Activated CD8-positive, alpha-beta T cell treated with anti-CD3 and anti-CD28 coated beads for 36 hours (primary cell): Measurements from ENCODE around the gene FGFRL1. TPM values are rescaled to one million over a fixed set of nuclear protein-coding genes. Genes with fewer than 3 reads are reported as not detected.

Experiments
- ATAC-seq: fragments of 200-7000 bp; cut with Tn5 transposase; one replicate; pipeline ENCODE4 v1.10.0; 2021; ENCODE audit warnings: mild to moderate bottlenecking, moderate library complexity
- CTCF ChIA-PET: fragments of 350-600 bp; sonication (Branson Sonifier 250); formaldehyde crosslinking; loops from one replicate; lab custom pipeline; 2021; ENCODE audit warnings: antibody characterized with exemption; lab: Charles Lee
- POLR2A ChIA-PET: fragments of 350-600 bp; sonication (Branson Sonifier 250); formaldehyde crosslinking; loops from one replicate; lab custom pipeline; 2021; ENCODE audit warnings: antibody characterized with exemption; lab: Charles Lee
- DNase-seq: peaks from one replicate; pipeline ENCODE4 v3.0.0-alpha.2; 2020
- H3K27ac Mint-ChIP-seq: one replicate; pipeline ENCODE4 v1.8.0; 2021; ENCODE audit warnings: mild to moderate bottlenecking, mixed read lengths
- H3K27me3 Mint-ChIP-seq: one replicate; pipeline ENCODE4 v1.8.0; 2021; ENCODE audit warnings: mixed read lengths
- H3K36me3 Mint-ChIP-seq: one replicate; pipeline ENCODE4 v1.8.0; 2021; ENCODE audit warnings: low read depth, mixed read lengths
- H3K4me1 Mint-ChIP-seq: one replicate; pipeline ENCODE4 v1.8.0; 2021; ENCODE audit warnings: low read depth, mixed read lengths
- H3K4me3 Mint-ChIP-seq: one replicate; pipeline ENCODE4 v1.8.0; 2021; ENCODE audit warnings: mild to moderate bottlenecking, moderate library complexity, mixed read lengths
- H3K9me3 Mint-ChIP-seq: one replicate; pipeline ENCODE4 v1.8.0; 2021; ENCODE audit warnings: mixed read lengths
- intact Hi-C: fragments of 100-400 bp; cut with micrococcal nuclease; formaldehyde crosslinking; loops from one replicate; pipeline ENCODE4 v1.10.0; 2022
- total RNA-seq, 2 experiments: library from RNA; stranded (reverse); gene quantifications; one replicate each; pipeline ENCODE4 v1.2.3, GENCODE V29; 2021
- TF ChIP-seq, protein P1 (sequence below): fragments of 200-600 bp; IDR thresholded peaks from one replicate; pipeline ENCODE4 v1.8.0; 2022; ENCODE audit warnings: antibody characterized with exemption, mild to moderate bottlenecking

FGFRL1 gene
- total RNA-seq, 2 experiments from 2014 or later, result 16.2 to 18.0 TPM

DNA sequence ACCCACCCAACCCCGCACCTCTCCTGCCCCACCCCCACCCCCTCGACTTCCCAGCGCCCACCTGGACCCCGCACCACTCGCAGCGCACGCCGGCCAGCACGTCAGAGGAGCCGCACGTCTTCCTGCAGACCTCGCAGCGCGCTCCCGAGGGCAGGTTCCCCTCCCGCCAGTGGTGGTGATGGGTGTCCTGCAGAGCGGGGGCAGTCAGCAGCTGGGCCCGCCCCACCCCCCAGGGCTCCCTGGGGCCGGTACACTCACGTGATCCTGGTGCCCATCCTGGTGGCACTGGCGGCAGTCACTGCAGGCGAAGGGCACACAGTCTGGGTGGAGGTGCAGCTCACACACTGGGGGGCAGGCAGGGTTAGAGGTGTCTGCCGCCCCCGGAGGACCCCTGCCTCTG is 43.2 kb upstream of the FGFRL1 start:
- Mint-ChIP-seq H3K9me3 (no peaks in the 10 kb centered on the region), H3K4me1 (peaks cover 13% of the 10 kb centered on the region), H3K36me3 (no peaks in the 10 kb centered on the region), H3K4me3 (no peak overlapping the region), H3K27me3 (no peaks in the 10 kb centered on the region), H3K27ac (no peak overlapping the region)
- ATAC-seq, result no peak
- intact Hi-C loops, result no loop called here
- TF ChIP-seq, protein P1, sequence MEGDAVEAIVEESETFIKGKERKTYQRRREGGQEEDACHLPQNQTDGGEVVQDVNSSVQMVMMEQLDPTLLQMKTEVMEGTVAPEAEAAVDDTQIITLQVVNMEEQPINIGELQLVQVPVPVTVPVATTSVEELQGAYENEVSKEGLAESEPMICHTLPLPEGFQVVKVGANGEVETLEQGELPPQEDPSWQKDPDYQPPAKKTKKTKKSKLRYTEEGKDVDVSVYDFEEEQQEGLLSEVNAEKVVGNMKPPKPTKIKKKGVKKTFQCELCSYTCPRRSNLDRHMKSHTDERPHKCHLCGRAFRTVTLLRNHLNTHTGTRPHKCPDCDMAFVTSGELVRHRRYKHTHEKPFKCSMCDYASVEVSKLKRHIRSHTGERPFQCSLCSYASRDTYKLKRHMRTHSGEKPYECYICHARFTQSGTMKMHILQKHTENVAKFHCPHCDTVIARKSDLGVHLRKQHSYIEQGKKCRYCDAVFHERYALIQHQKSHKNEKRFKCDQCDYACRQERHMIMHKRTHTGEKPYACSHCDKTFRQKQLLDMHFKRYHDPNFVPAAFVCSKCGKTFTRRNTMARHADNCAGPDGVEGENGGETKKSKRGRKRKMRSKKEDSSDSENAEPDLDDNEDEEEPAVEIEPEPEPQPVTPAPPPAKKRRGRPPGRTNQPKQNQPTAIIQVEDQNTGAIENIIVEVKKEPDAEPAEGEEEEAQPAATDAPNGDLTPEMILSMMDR, result no peak
- DNase-seq, result no peak
- CTCF ChIA-PET, result no interaction called here
- POLR2A ChIA-PET, result no interaction called here

DNA sequence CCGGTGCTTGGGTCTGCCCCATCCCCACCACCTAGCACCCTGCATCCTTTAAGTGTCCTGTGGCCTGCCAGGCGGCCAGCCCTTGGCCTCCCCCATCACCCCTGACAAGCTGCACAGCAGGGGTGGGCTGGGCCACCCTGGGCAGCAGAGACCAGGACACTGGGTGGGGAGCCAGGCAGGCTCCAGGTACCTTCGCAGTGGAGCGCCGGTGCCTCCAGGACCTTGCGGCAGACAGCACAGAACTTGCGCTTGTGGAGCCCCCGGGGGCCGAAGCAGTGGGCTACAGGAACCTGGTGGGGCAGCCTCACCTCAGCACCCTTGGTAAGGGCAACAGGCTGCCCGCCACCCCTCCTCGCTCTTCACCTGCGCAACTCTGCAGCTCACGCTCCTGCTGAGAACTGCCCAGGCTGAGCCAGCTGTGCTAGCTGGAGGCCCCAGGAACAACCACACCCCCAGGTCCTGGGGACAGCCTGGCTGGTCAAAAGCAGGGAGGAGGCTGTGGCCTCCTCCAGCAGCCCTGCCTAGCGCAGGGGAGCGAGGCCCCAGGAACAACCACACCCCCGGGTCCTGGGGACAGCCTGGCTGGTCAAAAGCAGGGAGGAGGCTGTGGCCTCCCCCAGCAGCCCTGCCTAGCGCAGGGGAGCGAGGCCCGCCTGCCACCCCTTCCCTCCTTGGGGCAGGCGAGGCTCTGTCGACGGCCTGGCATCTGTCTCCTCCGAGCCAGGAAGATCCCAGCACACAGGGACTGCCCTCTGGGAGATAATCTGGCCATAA is 42.6 kb upstream of the FGFRL1 start:
- Mint-ChIP-seq H3K9me3 (no peaks in the 10 kb centered on the region), H3K27me3 (no peaks in the 10 kb centered on the region), H3K36me3 (no peaks in the 10 kb centered on the region), H3K4me1 (peaks cover 13% of the 10 kb centered on the region), H3K27ac (no peak overlapping the region), H3K4me3 (no peak overlapping the region)
- ChIA-PET CTCF (no interaction called here), POLR2A (no interaction called here)
- DNase-seq (no peak), ATAC-seq (no peak)
- TF ChIP-seq, protein P1, result no peak
- intact Hi-C loops, result no loop called here

DNA sequence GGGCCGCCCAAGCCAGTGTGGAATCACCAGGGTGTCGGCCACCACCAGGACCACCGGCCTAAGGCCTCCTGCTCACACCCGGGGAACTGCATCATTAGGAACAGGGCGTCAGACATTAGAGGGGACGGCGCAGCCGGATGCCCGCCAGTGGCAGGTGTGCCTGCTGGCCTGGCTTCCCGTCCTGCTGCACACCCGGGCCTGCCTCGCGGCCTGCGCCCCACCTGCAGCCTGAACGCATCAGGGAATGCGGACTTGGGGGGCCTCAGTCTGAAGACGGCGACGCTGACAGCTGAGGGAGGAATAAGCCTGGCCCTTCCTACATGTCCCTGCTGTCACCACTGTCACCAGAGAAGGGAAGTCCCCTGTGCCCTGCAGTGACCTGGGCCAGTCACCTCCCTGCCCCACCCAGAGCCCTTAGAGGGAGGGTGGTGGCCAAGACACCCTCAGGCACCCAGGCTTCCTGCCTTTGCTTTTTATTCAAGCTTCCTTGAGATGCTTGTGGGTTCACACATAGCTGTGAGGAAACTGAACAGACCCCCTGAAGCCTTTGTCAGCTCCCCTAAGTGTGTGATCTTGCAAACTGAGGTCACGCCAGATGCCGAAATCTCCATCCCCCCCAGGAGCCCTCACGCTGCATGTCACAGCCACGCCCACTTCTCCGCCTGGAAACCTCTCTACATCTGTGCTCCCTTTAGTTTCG is 41.2 kb upstream of the FGFRL1 start:
- peak overlapping the region; percentile 6 for H3K27ac Mint-ChIP-seq
- no peak overlapping the region for H3K4me3 Mint-ChIP-seq
- ChIA-PET POLR2A (no interaction called here), CTCF (interaction anchor here (1.2 kb wide), 1 partner anchor 297 kb away, joined by 3 read pairs; the partner anchor contains the start of gene ATP5ME)
- no peaks in the 10 kb centered on the region for H3K36me3 Mint-ChIP-seq
- TF ChIP-seq, protein P1, result no peak
- ATAC-seq (peak; percentile 31), DNase-seq (peak; percentile 48)
- no peaks in the 10 kb centered on the region for H3K9me3 Mint-ChIP-seq
- intact Hi-C loops, result no loop called here
- no peaks in the 10 kb centered on the region for H3K27me3 Mint-ChIP-seq
- H3K4me1 Mint-ChIP-seq, result peaks cover 13% of the 10 kb centered on the region

DNA sequence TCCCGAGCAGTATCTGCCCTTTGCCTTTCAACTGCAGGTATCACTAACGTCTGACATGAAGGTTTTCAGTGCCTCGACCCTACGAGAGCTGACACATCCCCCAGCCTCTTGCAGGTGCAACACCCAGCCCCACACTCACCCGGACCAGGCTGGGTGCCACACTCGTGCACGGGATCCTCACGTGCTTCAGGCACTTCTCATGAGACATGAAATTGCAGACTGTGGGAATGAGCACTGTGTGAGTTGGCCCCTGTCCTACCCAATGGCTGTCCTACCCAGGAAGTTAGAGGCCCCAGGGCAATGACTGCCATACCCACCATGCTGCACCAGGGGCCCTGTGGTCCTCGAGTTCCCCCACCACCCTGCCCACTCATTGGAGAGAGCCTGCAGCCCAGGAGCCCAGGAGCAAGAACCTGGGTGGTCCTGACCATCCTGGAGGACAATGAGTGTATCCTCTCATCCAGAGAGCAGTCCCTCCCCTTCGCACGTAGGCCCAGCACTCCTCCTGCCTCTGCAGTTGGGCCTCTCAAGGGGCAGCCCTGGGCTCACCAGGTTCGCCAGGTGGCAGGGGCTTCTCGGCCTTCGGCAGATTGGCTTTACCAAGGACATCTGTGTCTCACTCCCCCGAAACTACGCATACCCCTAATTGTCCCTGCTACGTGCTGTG is 40.4 kb upstream of the FGFRL1 start:
- ChIA-PET CTCF (interaction anchor here (1.2 kb wide), 1 partner anchor 297 kb away, joined by 3 read pairs; the partner anchor contains the start of gene ATP5ME), POLR2A (interaction anchor here (1.9 kb wide), 1 partner anchor 8 kb away, joined by 5 read pairs; no protein-coding TSS in a partner anchor)
- Mint-ChIP-seq H3K4me1 (peaks cover 13% of the 10 kb centered on the region), H3K4me3 (peak overlapping the region; percentile 36), H3K27ac (no peak overlapping the region), H3K9me3 (no peaks in the 10 kb centered on the region), H3K36me3 (no peaks in the 10 kb centered on the region), H3K27me3 (no peaks in the 10 kb centered on the region)
- DNase-seq (no peak), ATAC-seq (no peak)
- intact Hi-C loops, result no loop called here
- TF ChIP-seq, protein P1, result no peak
